ENCODE results near the gene CYTH3. TPM values are rescaled to one million over a fixed set of nuclear protein-coding genes. Genes with fewer than 3 reads are reported as not detected.

CYTH3 gene
- total and polyA plus RNA-seq, 2 donors (not counting 1 experiment from before 2014, with no cell fraction given), result 39.1 to 73.3 TPM

- H3K4me3 ChIP-seq (replicated peaks in 1 of 4; ENCODE audit: control extremely low read depth in 1 of 4, insufficient read depth in 1 of 4, low read depth in 3 of 4, low read length in 4 of 4), result no peak overlapping the region
Observed at GRCh38 chr7:6244021-6244420, 28.4 kb downstream of the CYTH3 start.

GRCh38 chr7:6243168-6243567 lies 29.3 kb downstream of the CYTH3 start:
- H3K4me1 ChIP-seq (ENCODE audit: control insufficient read depth, extremely low read depth, insufficient read depth, low read length), result peaks cover 18% of the 10 kb centered on the region
- no peak overlapping the region for H3K9ac ChIP-seq (ENCODE audit: insufficient read depth, low read length)
- H3K36me3 ChIP-seq (ENCODE audit: control insufficient read depth, insufficient read depth, low read length), result no peaks in the 10 kb centered on the region
- no peak for DNase-seq (ENCODE audit: low read depth in 2 of 2)
- peaks cover 75% of the 10 kb centered on the region for H3K79me2 ChIP-seq (ENCODE audit: control insufficient read depth, insufficient read depth, low read length)
- H3K9me3 ChIP-seq (ENCODE audit: control insufficient read depth, insufficient read depth, low read depth, low read length), result no peaks in the 10 kb centered on the region
- no peak overlapping the region for H3K4me2 ChIP-seq (ENCODE audit: extremely low read depth, insufficient read depth, low read length)
- H4K20me1 ChIP-seq (ENCODE audit: control insufficient read depth, extremely low read depth, insufficient read depth, low read length), result no peaks in the 10 kb centered on the region
- H3K27me3 ChIP-seq (ENCODE audit: control insufficient read depth, insufficient read depth, low read length), result no peaks in the 10 kb centered on the region
- H2AFZ ChIP-seq (ENCODE audit: low read length), result no peak overlapping the region
- no peak overlapping the region for H3K4me3 ChIP-seq (replicated peaks in 1 of 4; ENCODE audit: control extremely low read depth in 1 of 4, insufficient read depth in 1 of 4, low read depth in 3 of 4, low read length in 4 of 4)
- H3K27ac ChIP-seq (ENCODE audit: insufficient read depth, low read length), result no peak overlapping the region
- no peak for TF ChIP-seq EZH2 (IDR thresholded peaks at IDR 0.05; ENCODE audit: low read length, missing control alignments)
- TF ChIP-seq CTCF (conservative IDR thresholded peaks at IDR 0.05 in 1 of 2, IDR thresholded peaks at IDR 0.05 in 1 of 2; ENCODE audit: low read depth in 1 of 2, low read length in 2 of 2), result no peak

More at GRCh38 chr7:6244021-6244420, 28.4 kb downstream of the CYTH3 start:
- no peak overlapping the region for H2AFZ ChIP-seq (ENCODE audit: low read length)
- no peaks in the 10 kb centered on the region for H3K9me3 ChIP-seq (ENCODE audit: control insufficient read depth, insufficient read depth, low read depth, low read length)
- TF ChIP-seq EZH2 (IDR thresholded peaks at IDR 0.05; ENCODE audit: low read length, missing control alignments) (no peak), CTCF (conservative IDR thresholded peaks at IDR 0.05 in 1 of 2, IDR thresholded peaks at IDR 0.05 in 1 of 2; ENCODE audit: low read depth in 1 of 2, low read length in 2 of 2) (no peak)
- peaks cover 22% of the 10 kb centered on the region for H3K4me1 ChIP-seq (ENCODE audit: control insufficient read depth, extremely low read depth, insufficient read depth, low read length)
- no peaks in the 10 kb centered on the region for H3K27me3 ChIP-seq (ENCODE audit: control insufficient read depth, insufficient read depth, low read length)
- H3K27ac ChIP-seq (ENCODE audit: insufficient read depth, low read length), result no peak overlapping the region
- no peaks in the 10 kb centered on the region for H4K20me1 ChIP-seq (ENCODE audit: control insufficient read depth, extremely low read depth, insufficient read depth, low read length)
- peaks cover 71% of the 10 kb centered on the region for H3K79me2 ChIP-seq (ENCODE audit: control insufficient read depth, insufficient read depth, low read length)
- no peak for DNase-seq (ENCODE audit: low read depth in 2 of 2)
- H3K9ac ChIP-seq (ENCODE audit: insufficient read depth, low read length), result no peak overlapping the region
- no peaks in the 10 kb centered on the region for H3K36me3 ChIP-seq (ENCODE audit: control insufficient read depth, insufficient read depth, low read length)
- no peak overlapping the region for H3K4me2 ChIP-seq (ENCODE audit: extremely low read depth, insufficient read depth, low read length)

- Histone ChIP-seq H3K4me3 (replicated peaks in 1 of 4; ENCODE audit: control extremely low read depth in 1 of 4, insufficient read depth in 1 of 4, low read depth in 3 of 4, low read length in 4 of 4) (no peak overlapping the region), H3K4me1 (ENCODE audit: control insufficient read depth, extremely low read depth, insufficient read depth, low read length) (peaks cover 12% of the 10 kb centered on the region), H3K27me3 (ENCODE audit: control insufficient read depth, insufficient read depth, low read length) (no peaks in the 10 kb centered on the region), H3K4me2 (ENCODE audit: extremely low read depth, insufficient read depth, low read length) (no peak overlapping the region), H2AFZ (ENCODE audit: low read length) (no peak overlapping the region), H3K79me2 (ENCODE audit: control insufficient read depth, insufficient read depth, low read length) (peaks cover 75% of the 10 kb centered on the region), H3K27ac (ENCODE audit: insufficient read depth, low read length) (no peak overlapping the region), H3K36me3 (ENCODE audit: control insufficient read depth, insufficient read depth, low read length) (no peaks in the 10 kb centered on the region), H3K9ac (ENCODE audit: insufficient read depth, low read length) (no peak overlapping the region), H4K20me1 (ENCODE audit: control insufficient read depth, extremely low read depth, insufficient read depth, low read length) (no peaks in the 10 kb centered on the region), H3K9me3 (ENCODE audit: control insufficient read depth, insufficient read depth, low read depth, low read length) (no peaks in the 10 kb centered on the region)
- DNase-seq (ENCODE audit: low read depth in 2 of 2), result peak in 1 of 2 donors; percentile 39
- no peak for TF ChIP-seq EZH2 (IDR thresholded peaks at IDR 0.05; ENCODE audit: low read length, missing control alignments)
- TF ChIP-seq CTCF (conservative IDR thresholded peaks at IDR 0.05 in 1 of 2, IDR thresholded peaks at IDR 0.05 in 1 of 2; ENCODE audit: low read depth in 1 of 2, low read length in 2 of 2), result no peak
Observed at GRCh38 chr7:6242561-6242960, 29.9 kb downstream of the CYTH3 start.

Measured in fibroblast of lung (primary cell).